ENCODE results near the gene NWD2. TPM values are rescaled to one million over a fixed set of nuclear protein-coding genes. Genes with fewer than 3 reads are reported as not detected.

NWD2 gene
- total and polyA plus RNA-seq, 2 donors from 2014 or later, result not detected

DNA sequence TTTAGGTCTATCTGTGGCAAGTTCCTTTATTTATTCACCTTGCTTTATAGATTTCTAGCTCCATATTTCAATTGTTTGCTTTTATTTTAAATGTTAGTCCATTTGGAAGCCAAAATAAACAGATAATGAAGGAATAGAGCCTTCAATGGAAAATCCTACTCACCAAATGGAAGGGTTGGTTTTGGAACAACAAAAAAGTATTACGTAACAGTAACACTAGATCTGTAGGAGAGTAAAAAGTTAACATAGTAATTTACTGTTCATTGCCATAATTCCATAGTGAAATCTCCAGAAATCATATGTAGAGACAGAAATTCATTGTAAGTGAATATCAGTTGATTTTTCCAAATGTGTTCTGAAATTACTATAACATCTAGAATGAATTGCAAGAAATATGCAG is 34.6 kb downstream of the NWD2 start:
- Histone ChIP-seq H3K4me3 (ENCODE audit: low read length in 3 of 3) (no peak overlapping the region), H3K36me3 (ENCODE audit: control insufficient read depth in 2 of 3, insufficient read depth in 3 of 3, low read length in 3 of 3) (no peaks in the 10 kb centered on the region), H3K9ac (ENCODE audit: low read length in 3 of 3) (no peak overlapping the region), H3K27ac (ENCODE audit: low read depth in 2 of 2, low read length in 2 of 2) (no peak overlapping the region), H3K27me3 (ENCODE audit: control insufficient read depth, insufficient read depth, low read length) (no peaks in the 10 kb centered on the region), H3K4me1 (ENCODE audit: control insufficient read depth in 2 of 3, insufficient read depth in 2 of 3, low read depth in 1 of 3, low read length in 3 of 3) (no peaks in the 10 kb centered on the region), H3K9me3 (ENCODE audit: control insufficient read depth in 2 of 3, insufficient read depth in 1 of 3, low read length in 3 of 3) (no peaks in the 10 kb centered on the region)
- no peak for DNase-seq
- no peak for FAIRE-seq
- TF ChIP-seq, protein P1, sequence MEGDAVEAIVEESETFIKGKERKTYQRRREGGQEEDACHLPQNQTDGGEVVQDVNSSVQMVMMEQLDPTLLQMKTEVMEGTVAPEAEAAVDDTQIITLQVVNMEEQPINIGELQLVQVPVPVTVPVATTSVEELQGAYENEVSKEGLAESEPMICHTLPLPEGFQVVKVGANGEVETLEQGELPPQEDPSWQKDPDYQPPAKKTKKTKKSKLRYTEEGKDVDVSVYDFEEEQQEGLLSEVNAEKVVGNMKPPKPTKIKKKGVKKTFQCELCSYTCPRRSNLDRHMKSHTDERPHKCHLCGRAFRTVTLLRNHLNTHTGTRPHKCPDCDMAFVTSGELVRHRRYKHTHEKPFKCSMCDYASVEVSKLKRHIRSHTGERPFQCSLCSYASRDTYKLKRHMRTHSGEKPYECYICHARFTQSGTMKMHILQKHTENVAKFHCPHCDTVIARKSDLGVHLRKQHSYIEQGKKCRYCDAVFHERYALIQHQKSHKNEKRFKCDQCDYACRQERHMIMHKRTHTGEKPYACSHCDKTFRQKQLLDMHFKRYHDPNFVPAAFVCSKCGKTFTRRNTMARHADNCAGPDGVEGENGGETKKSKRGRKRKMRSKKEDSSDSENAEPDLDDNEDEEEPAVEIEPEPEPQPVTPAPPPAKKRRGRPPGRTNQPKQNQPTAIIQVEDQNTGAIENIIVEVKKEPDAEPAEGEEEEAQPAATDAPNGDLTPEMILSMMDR (IDR thresholded peaks at IDR 0.05; ENCODE audit: borderline replicate concordance, extremely low read depth, insufficient read depth), result no peak
- intact Hi-C loops (cut with DNase I), result no loop called here

GRCh38 chr4:37279894-37280592 is 35.5 kb downstream of the NWD2 start:
- no peak overlapping the region for H3K27ac ChIP-seq (ENCODE audit: low read depth in 2 of 2, low read length in 2 of 2)
- H3K36me3 ChIP-seq (ENCODE audit: control insufficient read depth in 2 of 3, insufficient read depth in 3 of 3, low read length in 3 of 3), result no peaks in the 10 kb centered on the region
- no peak for DNase-seq
- H3K4me3 ChIP-seq (ENCODE audit: low read length in 3 of 3), result no peak overlapping the region
- H3K27me3 ChIP-seq (ENCODE audit: control insufficient read depth, insufficient read depth, low read length), result no peaks in the 10 kb centered on the region
- no peak overlapping the region for H3K9ac ChIP-seq (ENCODE audit: low read length in 3 of 3)
- TF ChIP-seq, protein P1 (IDR thresholded peaks at IDR 0.05; ENCODE audit: borderline replicate concordance, extremely low read depth, insufficient read depth), result no peak
- H3K9me3 ChIP-seq (ENCODE audit: control insufficient read depth in 2 of 3, insufficient read depth in 1 of 3, low read length in 3 of 3), result no peaks in the 10 kb centered on the region
- intact Hi-C loops (cut with DNase I), result no loop called here
- no peaks in the 10 kb centered on the region for H3K4me1 ChIP-seq (ENCODE audit: control insufficient read depth in 2 of 3, insufficient read depth in 2 of 3, low read depth in 1 of 3, low read length in 3 of 3)
- no peak for FAIRE-seq

GRCh38 chr4:37299468-37299867 is 54.9 kb downstream of the NWD2 start:
- intact Hi-C loops (cut with DNase I), result no loop called here
- TF ChIP-seq, protein P1 (IDR thresholded peaks at IDR 0.05; ENCODE audit: borderline replicate concordance, extremely low read depth, insufficient read depth), result no peak
- H3K27ac ChIP-seq (ENCODE audit: low read depth in 2 of 2, low read length in 2 of 2), result no peak overlapping the region

More at GRCh38 chr4:37299468-37299867, 54.9 kb downstream of the NWD2 start:
- FAIRE-seq, result no peak
- H3K36me3 ChIP-seq (ENCODE audit: control insufficient read depth in 2 of 3, insufficient read depth in 3 of 3, low read length in 3 of 3), result no peaks in the 10 kb centered on the region
- no peaks in the 10 kb centered on the region for H3K9me3 ChIP-seq (ENCODE audit: control insufficient read depth in 2 of 3, insufficient read depth in 1 of 3, low read length in 3 of 3)
- H3K9ac ChIP-seq (ENCODE audit: low read length in 3 of 3), result no peak overlapping the region
- DNase-seq, result no peak
- H3K27me3 ChIP-seq (ENCODE audit: control insufficient read depth, insufficient read depth, low read length), result no peaks in the 10 kb centered on the region
- no peak overlapping the region for H3K4me3 ChIP-seq (ENCODE audit: low read length in 3 of 3)
- no peaks in the 10 kb centered on the region for H3K4me1 ChIP-seq (ENCODE audit: control insufficient read depth in 2 of 3, insufficient read depth in 2 of 3, low read depth in 1 of 3, low read length in 3 of 3)

Measured in kidney (tissue), 14 donors.